GM21447 (cell line): ENCODE results near the gene HLCS.

ENCODE experiments used
- ATAC-seq: cut with Tn5 transposase; IDR thresholded peaks from one replicate; pipeline ENCODE4 v1.9.1; 2021; ENCODE audit not compliant: unreplicated experiment

Gene HLCS

DNA sequence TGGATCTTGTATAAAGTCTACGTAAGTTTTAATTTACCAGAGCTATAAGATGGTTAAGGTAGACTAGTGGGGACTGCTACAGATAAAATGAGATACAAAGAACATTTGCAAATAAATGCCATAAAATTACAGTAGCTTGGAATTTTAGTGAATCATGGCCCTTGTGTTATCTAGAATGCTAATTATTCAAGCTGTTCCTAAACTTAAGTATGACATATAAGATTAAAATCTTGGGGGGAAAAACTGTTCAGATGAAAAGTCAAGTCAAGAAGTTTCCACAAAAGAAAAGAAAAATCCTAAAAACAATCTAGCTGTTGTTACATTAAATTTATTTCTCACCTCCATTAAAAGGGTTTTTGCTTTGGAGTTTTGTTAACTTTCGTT, 215.9 kb downstream of the HLCS start:
- no peak for ATAC-seq

GRCh38 chr21:36749935-36750575, 216.4 kb downstream of the HLCS start:
- ATAC-seq = no peak

DNA sequence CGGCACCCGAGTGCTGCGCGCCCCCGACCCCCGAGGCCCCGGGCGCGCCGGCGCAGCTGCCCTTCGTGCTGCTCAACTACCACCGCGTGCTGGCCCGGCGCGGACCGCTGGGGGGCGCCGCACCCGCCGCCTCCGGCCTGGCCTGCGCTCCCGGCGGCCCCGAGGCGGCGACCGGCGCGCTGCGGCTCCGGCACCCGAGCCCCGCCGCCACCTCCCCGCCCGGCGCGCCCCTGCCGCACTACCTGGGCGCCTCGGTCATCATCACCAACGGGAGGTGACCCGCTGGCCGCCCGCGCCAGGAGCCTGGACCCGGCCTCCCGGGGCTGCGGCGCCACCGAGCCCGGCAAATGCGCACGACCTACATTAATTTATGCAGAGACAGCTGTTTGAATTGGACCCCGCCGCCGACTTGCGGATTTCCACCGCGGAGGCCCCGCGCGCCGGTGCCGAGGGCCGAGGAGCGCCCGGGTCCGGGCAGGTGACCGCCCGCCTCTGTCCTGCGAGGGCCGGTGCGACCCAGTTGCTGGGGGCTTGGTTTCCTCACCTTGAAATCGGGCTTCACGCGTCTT, 218.6 kb downstream of the HLCS start:
- no peak for ATAC-seq

GRCh38 chr21:36747041-36747814, 219.2 kb downstream of the HLCS start:
- ATAC-seq = no peak

DNA sequence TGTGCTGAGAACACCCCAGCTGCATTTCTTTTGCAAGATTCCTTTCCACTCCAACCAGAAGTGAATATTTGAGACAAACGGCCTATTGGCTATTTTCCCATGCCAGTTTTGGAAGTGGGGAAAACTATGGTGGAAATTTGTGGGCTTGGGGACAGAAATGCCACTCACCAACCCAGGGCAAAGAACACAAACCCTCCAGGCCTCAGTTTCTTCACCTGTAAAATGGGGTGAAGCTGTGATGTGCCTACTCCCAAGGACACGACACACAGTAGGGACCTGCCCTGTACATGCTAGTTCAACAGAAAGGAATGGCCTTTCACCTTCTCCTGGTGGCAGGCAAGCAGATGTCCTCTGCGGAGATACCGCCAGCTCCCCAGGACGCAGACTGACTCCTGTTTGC, 221.0 kb downstream of the HLCS start:
- no peak for ATAC-seq

DNA sequence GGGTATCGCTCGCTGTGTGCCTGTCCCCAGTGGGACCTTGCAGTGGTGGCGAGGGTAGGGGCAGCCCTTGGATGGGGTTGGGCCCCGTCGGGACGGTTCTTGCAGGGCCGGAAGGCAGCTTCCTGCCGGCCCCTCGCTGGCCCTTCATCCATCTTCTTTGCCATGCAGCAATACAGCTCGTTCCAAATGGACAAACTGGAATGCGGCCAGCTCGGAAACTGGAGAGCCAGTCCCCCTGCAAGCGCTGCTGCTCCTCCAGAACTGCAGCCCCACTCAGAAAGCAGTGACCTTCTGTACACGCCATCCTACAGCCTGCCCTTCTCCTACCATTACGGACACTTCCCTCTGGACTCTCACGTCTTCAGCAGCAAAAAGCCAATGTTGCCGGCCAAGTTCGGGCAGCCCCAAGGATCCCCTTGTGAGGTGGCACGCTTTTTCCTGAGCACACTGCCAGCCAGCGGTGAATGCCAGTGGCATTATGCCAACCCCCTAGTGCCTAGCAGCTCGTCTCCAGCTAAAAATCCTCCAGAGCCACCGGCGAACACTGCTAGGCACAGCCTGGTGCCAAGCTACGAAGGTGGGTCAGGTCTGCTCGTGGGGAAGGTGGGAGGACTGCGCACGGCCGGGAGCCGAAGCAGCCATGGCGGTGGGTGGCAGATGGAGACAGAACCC, 221.8 kb downstream of the HLCS start:
- no peak for ATAC-seq

DNA sequence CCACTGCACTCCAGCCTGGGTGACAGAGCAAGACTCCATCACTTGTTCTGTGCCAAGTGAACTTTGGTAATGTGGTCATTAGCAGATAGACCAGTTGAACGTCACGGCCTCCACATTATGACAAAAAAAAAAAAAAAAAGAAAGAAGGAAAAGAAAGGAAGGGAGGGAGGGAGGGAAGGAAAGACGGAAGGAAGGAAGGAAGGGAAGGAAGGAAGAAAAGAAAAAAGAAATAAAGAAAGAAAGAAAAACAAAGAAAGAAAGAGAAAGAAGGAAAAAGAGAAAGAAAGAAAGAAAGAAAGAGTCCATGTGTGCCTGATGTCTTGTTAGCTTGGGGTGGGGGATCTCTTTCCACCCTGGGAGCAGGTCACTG, 222.3 kb downstream of the HLCS start:
- ATAC-seq = no peak

DNA sequence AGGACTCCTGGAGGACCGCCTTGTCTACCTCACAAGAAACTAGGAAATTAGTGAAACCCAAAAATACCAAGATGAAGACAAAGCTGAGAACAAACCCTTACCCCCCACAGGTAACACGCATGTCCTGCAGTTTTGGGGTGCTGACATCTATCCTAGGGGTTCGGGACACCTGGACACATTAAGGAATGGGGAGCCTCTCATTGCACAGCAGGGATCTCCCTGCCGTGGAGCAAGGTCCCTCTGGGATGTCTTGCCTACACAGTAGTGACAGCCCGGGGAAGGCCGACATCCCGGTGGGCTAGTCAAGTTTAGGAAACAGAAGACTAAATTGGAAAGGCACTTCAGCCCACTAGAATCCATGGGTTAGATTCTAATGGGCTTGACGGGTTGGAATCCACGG, 223.0 kb downstream of the HLCS start:
- ATAC-seq = no peak

- ATAC-seq = no peak
These were observed 223.5 kb downstream of the HLCS start for GRCh38 chr21:36743008-36743407.

DNA sequence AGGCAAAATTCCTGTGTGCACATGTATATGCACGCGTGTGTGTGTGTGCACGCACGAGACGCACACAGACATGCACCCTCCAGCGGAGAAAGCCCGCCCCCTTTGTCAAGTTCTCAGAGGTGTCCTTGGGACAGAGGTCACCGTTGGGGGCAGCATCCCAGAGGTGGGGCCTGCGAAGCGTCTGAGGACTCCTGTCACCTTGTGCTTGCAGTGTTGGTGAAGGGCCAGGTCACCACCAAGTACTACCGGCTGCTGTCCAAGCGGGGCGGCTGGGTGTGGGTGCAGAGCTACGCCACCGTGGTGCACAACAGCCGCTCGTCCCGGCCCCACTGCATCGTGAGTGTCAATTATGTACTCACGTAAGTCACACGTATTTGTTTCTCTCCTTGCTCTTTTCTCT, 225.0 kb downstream of the HLCS start:
- no peak for ATAC-seq

GRCh38 chr21:36738489-36739126, 227.9 kb downstream of the HLCS start:
- ATAC-seq = no peak

DNA sequence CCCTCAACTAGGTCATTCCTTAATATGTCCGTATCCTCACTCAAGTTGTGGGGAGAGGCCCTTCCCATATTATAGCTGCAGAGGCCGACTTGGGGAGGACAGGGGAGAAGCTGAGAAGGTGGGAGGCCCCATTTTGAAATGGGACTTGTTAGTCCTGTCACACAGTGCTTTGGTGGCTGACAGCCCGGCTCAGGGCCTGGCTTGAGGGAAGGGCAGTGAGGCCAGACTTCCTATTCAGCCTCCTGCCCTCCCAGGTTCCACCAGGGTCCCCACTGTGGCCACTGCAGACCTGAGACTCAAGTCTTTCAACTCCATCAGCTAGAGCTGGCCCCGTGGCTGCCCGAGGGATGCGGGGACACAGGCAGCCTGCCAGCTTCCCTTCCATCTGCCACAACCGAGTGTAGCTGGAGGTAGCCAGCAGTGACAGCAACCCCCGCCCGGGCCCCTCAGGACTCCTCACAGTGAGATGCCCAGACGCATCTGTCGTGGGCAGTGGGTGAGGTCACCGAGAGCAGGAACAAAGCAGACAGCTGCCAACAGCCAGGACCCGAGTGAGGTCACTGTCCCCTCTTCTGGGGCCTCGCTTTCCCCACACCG, 230.6 kb downstream of the HLCS start:
- no peak for ATAC-seq

GRCh38 chr21:36735201-36735515, 231.3 kb downstream of the HLCS start:
- ATAC-seq = no peak

DNA sequence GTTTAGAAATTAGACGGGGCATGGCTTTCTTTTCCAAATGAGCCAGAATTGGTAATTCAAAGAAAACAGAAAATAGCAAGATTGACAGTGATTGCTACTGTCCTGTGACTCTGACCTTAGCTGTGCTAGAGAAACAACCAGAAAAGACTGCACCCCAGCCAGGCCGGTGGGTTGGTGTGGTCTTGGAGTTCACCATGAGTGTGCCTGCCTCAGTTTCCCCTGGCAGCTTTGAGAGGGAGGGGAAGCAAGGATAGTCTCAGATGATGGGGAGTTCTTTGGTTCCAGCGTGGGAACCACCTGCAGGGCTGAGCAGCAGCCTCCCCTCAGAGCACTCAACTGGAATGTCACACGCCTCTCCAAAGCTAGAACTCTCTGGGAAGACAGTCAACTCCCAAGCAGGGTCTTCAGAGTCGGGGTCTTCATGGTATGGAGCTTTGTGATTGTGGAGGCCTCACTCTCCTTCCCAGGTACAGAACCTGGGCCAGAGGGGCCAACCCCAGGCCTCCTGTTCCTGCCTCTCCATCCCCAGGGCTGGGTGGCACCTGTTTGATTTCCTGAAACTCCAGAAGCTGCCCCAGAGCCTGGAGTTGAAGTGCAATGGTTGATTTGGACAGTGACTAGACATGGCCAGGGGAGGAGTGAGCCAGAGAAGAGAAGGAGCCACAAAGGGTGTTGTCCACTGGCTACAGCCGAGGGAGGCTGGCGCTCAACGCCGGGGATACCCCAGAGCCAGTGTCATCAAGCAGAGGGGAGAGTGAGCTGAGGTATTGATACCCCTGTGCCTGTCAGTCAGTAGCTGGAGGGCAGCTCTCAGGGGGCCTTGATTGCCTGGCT, 231.9 kb downstream of the HLCS start:
- ATAC-seq = no peak

GRCh38 chr21:36733857-36734256, 232.6 kb downstream of the HLCS start:
- no peak for ATAC-seq

DNA sequence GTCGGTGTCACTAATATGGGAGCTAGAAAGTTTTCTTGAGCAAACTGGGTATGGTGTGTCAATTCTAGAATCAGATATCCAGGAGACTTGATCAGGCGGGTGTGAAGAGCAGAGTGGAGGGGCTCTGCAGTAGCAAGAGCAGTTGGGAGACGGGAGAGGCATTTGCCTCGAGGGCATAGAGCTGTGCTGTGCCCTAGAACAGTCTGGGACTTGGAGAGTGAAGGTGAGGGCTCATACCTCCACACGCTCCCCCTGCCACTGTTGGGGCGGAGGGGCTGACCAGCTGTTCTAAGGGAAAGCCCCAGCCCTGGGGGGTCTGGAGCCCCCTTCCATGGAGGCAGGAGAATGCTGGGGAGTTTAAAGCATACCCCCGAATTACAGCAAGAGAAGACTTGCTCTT, 233.7 kb downstream of the HLCS start:
- ATAC-seq = no peak

- ATAC-seq = no peak
These were observed 234.3 kb downstream of the HLCS start for GRCh38 chr21:36732217-36732616.

- no peak for ATAC-seq
These were observed 235.9 kb downstream of the HLCS start for GRCh38 chr21:36730291-36731281.

DNA sequence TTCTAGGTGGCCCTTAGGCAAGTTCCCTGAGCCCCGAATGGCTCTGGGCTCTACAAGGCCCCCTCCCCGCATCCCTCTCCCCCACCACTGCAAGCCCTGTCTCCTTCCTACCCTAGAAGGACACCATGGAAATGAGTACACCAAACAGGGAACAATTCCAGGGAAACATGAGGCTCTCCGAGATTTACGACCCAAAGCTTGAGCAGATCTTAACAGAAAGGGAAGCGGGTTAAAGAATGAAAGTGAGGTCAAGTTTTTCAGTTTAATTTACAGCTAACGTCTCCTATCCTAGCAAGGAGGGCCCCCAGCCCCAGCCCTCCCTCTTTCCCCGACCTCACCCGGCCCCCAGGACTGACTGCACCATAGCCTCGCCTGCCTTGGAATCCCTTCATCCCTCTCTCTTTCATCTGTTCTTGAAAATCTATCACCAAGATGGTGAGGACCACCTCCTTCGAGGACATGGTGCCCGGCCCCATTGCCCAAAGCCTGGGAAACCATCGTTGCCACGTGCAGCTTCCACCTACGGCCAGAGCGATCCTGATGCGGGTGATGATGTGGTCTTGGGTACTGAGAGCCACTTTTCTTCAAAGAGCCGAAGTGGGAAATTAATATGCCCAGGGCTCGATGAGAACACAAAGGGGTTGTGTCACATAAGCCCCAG, 237.0 kb downstream of the HLCS start:
- no peak for ATAC-seq
